HuH-7 (cell line): ENCODE results near the gene CLEC16A.

Source experiments
- DNase-seq: peaks from one replicate; pipeline ENCODE4 v3.0.0; 2011; ENCODE audit warnings: low spot score

The CLEC16A gene

DNA sequence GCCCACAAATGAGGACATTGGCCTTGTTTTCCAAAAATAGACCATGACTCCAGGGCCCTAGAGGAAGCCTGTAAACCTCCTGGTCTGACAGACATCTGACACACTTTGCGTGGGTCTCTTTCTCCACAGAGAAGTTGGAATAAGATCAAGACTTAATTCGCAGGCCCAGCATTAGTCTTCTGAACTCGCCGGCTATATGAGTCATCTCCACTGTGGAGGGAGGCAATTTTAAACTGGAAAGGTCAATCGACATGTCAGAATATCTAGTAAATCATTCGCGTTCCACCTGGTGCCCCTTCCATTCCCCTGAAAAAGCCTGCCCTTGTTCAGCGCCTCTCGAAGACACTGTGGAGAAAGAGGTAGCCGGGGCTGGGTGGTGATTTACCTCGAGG lies 140.1 kb downstream of the CLEC16A start:
- no peak for DNase-seq

- DNase-seq, result no peak
These were observed 140.6 kb downstream of the CLEC16A start for GRCh38 chr16:11084876-11085485.

DNA sequence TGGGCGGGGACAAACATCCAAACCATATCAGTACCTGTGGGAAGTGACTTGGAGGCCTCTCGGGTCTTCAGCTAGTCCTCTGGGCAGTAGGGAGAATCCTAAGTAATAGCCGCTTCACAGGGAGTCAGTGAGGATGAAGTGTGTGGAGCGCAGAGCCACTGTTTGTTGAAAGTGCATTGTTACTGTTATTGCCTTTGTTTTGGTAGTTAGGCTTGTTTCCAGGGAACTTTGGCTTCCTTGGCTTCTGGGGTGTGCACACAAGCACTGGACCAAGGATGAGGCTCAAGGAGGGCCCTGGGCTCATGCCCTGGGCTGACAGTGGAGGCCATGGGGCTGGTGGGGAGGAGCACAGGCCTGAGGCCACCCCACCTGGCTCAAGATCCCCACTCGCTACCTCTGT lies 141.6 kb downstream of the CLEC16A start:
- DNase-seq, result no peak

DNA sequence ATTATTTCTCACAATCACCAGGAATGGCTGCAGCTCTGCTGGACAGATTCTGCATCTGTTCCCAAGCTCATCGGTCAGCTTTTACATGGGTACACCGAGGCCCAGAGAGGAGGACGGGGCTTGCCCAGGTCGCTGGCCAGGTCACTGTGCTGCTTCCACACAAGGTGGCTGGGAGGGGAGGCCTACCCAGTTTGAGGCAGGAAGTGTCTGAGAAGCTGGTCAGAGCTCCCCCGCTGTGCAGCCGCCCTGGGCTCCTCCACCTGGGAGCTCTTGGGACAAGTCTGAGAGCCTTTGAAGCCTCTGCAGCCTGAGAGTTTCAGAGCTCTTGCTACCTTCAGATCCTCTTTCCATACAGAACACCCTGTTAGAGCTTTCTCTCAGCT lies 143.3 kb downstream of the CLEC16A start:
- no peak for DNase-seq

GRCh38 chr16:11088074-11088730 lies 143.8 kb downstream of the CLEC16A start:
- no peak for DNase-seq

- no peak for DNase-seq
These were observed 144.5 kb downstream of the CLEC16A start for GRCh38 chr16:11088831-11089230.

DNA sequence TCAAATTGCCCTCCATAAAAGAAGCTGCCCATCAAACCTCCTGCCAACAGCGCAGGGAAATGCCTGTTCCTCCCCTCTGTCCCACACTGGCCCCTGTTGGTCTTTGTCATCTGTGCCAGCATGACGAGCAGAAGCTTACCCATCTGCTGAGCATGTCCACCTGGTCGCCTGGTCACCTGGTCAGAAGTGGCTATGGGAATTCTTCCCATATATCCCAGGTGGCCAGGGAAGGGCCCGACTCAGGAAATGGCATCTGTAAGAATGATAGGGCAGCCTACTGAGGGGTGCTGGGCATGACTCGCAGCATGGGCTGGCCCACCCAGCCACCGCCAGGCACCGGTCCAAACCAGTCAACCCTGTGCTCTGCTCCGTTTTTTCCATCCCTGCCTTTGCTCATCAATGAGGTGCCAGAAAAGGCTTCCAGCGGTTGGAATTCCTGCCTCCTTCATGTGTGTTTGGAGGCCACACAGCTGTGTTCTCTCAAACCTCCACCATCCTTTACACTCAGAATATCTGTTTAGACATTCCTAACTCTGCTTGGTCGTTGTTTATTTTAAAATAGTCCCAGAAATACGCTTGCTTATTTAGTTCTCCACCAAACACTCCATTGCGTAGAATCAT lies 145.2 kb downstream of the CLEC16A start:
- no peak for DNase-seq

DNA sequence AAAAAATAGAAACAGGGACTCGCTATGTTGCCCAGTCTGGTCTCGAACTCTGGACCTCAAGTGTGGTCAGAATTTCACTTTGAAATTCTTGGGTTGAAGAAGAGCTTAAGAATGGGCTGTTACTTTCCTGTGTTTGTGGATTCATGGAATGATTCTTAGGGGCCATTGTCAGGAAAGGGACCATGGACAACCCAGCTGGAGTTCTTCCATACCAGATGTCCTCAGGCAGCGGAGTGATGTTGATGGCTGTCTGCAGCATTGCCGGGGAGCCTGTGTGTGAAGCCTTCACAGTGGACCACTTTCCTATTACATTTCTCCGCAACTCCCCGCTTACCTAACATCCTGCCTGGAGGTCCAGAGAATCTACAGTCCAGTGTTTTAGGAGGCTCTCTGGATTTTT lies 145.9 kb downstream of the CLEC16A start:
- no peak for DNase-seq

- no peak for DNase-seq
These were observed 146.8 kb downstream of the CLEC16A start for GRCh38 chr16:11091021-11091785.

DNA sequence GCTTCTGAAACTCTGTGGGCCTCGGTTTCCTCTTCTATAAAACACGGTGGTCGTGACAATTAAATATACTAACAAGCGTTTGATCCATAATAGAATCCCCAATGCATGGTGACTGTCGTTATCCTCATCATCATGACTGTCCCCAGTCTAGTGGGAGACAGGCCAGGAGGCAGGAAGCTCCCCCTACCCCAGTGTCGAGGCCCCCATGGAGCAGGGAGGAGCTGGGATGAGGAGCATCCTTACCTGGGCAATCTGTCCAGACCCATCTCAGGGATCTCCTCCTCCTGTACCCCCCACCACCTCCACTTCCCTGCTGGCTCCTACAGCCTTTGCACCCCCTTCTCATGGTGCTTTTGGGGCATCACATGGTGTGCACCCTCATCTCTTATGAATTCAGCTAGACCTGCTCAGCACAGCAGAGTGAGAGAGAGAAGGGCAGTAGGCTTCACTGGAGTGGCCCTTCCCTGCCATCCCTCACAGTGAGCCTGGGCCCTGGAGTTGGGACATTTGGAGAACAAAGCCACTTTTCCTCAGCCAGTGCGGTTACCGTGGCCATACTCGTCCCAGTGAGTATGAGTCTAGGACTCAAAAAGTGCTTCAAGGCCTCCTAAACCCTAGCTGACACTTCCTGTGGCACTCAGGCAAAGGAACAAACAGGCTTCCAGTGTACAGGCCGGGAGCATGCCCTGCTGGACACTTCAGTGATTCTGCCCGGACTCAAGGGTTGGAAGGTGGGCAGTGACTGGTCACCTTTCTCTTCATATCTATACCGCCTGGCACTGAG lies 148.6 kb downstream of the CLEC16A start:
- DNase-seq, result no peak

GRCh38 chr16:11093572-11094074 lies 149.3 kb downstream of the CLEC16A start:
- no peak for DNase-seq

DNA sequence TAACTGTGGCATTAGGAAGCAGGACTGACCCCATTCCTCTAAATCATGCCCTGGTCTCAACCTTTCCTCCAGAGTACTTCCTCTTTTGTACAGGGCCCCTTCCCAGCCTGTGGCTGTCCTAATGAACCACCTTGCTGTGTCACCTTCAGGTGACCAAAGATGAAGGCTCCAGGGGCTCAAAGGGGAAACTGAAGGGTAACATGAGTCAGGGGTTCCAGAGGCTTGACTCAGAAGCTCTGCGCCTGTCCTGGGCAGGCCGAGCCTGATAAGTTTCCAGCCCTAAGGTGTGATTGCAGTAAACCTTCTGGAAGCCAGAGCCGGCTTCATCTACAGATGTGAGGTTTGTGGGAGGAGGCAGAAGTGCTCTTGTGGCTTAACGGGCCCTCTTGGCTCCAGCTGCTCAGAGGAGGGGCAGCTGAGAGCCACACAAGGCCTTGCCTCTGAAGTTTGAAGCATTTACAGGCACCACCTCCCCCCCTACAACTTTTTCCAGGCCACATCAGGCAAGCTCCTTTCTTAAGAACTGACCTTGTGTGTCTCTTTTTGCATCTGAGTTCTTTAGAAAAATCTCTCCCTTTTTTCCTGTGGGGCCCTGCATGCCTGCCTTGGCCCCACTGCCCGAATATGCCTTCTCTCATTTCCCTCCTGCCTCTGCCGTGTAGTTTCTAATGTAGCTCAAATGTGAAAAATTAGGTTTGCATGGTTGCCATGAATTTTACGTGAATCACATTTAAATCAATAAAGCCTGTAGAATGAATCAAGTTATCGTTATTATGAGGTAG lies 149.9 kb downstream of the CLEC16A start:
- DNase-seq, result no peak

GRCh38 chr16:11094857-11095565 lies 150.6 kb downstream of the CLEC16A start:
- no peak for DNase-seq

DNA sequence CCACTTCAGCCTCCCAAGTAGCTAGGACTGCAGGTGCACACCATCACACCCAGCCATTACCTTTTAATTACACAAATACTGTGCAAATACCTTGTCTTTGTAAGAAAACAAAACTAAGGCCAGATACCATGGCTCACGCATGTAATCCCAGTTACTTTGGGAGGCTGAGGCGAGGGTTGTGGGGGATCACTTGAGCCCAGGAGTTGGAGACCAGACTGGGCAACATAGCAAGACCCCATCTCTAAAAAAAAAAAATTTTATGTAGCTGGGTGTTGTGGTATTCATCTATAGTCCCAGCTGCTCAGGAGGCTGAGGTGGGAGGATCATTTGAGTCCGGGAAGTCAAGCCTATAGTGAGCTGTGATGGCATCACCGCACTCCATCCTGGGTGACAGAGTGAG lies 151.6 kb downstream of the CLEC16A start:
- DNase-seq, result no peak

DNA sequence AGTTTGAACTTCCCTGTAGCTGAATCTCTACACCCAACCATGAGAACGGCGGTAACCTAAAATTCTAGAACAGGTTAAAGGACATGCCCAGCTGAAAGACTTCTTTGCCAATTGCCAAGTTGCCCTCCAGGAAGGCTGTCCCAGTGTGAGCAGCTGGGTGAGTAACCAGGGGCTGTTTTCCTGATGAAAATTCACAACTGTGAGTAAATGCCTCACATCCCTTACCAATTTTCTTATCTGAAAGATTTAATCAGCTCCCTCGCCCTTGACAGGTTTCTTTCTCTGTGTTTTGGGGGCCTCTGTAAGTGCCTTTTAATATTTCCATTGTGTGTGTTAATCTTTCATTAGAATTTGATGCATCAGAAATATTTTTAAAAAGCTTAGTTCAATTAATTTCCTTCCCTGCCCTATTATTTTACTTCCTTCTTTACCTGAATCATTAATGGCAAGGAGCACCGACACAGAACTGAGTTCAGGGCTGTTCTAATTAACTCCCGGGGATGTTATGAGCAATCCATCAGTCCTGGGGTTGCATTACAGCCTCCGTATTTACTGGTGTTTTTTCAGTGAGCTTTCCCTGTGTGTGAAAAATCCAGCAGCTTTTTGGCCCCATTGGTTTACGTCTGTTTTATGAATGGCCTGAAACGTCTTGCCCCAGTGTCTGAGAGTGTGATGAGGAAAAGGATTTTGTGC lies 152.9 kb downstream of the CLEC16A start:
- DNase-seq, result no peak

DNA sequence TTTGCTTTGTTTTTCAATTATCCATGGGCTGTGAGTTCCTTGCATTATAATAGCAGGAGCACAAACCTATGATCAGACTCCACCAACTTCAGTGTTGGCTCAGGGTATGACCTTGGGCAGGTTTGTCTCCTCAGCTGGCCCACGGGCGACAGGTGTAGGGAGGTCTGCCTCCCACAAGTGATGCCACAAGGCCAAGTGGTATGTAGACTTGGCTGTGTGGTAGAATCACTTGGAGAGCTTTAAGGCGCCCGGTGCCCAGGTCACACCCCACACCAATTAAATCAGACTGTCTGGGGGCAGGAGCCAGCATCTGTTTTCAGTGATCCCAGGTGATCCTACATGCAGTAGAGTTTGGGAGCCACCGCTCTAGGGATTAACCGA lies 153.4 kb downstream of the CLEC16A start:
- no peak for DNase-seq

DNA sequence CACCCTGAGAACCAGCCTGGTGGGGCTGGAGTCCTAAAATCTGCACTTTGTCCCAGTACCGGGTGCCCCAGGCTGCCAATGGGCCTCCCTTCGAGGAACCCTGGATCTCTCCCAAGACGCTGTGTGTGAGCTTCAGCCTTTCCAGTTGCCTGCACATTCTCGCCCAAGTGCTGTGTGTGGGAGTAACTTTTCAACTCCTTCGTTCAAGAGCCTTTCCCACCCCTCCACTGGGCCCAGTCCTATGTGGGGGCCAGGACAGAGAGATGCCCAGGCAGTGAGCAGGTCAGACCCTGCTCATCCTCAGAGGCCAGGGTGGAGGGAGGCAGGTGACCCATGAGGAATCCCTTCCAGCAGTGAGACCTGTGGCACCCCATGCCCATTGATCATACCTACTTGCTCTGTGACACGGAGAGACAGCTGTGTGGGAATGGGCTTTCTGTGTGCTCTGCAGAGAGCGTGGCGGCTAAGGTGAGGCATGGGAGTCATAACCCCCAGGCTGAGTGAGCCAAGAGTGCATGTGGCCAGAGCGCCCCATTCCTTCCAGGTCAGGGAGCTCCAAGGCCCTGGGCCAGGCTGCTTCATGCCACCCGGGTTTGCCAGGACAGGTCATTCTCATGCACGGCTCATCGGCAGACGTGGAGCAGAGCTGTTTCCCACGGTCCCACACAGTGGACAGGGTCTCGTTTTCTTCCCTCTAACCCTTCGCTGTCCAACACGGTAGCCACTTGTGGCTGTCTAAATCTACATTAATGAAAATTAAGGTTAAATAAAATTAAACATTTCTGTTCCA lies 154.4 kb downstream of the CLEC16A start:
- DNase-seq, result no peak

- no peak for DNase-seq
These were observed 155.4 kb downstream of the CLEC16A start for GRCh38 chr16:11099672-11100205.

GRCh38 chr16:11100239-11100750 lies 155.9 kb downstream of the CLEC16A start:
- no peak for DNase-seq
